NB4 (cell line): ENCODE results near the gene EPHB1.

Experiments
- DNase-seq: peaks from one replicate; pipeline ENCODE4 v3.0.0; 2010; ENCODE audit warnings: low read depth
- H3K4me3 ChIP-seq: one replicate; pipeline ENCODE4 v1.5.1; 2011; ENCODE audit warnings: mild to moderate bottlenecking, low read depth, low read length, moderate library complexity
- MYC ChIP-seq: IDR thresholded peaks from 2 replicates; pipeline ENCODE4 v1.6.1; 2011; ENCODE audit warnings: low read depth, low read length
- POLR2A ChIP-seq: IDR thresholded peaks from 2 replicates; pipeline ENCODE4 v1.6.1; 2011; ENCODE audit warnings: mild to moderate bottlenecking; ENCODE audit not compliant: insufficient read length; ENCODE audit errors: extremely low read depth
- TF ChIP-seq, protein P1 (sequence below): IDR thresholded peaks from 2 replicates; pipeline ENCODE4 v1.6.1; 2011; ENCODE audit warnings: low read depth, low read length
- TF ChIP-seq, protein P2 (sequence below): IDR thresholded peaks from one replicate; pipeline ENCODE4 v1.5.1; 2012; ENCODE audit warnings: low read depth, low read length

Gene EPHB1

DNA sequence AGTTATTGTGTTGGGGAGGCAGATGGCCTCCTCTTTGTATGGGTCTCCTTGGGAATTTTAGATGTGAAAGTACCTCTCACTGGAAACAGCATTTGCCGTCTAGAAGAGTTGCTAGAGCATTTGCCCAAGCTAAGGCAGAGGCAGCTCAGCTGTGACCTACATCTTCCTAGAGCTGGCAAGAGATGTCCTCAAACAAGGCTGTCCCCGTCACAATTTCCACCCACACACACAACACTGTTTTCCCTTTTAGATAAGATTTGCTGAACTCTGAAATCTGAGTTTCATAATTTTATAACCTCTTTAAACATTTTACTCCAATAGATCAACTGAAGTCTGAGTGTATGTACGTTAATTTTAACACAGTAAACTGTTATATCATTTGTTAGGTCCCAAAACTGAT lies 352.6 kb downstream of the EPHB1 start:
- no peak overlapping the region for H3K4me3 ChIP-seq
- no peak for DNase-seq
- TF ChIP-seq, protein P1, sequence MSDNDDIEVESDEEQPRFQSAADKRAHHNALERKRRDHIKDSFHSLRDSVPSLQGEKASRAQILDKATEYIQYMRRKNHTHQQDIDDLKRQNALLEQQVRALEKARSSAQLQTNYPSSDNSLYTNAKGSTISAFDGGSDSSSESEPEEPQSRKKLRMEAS = no peak
- TF ChIP-seq MYC (no peak), POLR2A (no peak)
- TF ChIP-seq, protein P2, sequence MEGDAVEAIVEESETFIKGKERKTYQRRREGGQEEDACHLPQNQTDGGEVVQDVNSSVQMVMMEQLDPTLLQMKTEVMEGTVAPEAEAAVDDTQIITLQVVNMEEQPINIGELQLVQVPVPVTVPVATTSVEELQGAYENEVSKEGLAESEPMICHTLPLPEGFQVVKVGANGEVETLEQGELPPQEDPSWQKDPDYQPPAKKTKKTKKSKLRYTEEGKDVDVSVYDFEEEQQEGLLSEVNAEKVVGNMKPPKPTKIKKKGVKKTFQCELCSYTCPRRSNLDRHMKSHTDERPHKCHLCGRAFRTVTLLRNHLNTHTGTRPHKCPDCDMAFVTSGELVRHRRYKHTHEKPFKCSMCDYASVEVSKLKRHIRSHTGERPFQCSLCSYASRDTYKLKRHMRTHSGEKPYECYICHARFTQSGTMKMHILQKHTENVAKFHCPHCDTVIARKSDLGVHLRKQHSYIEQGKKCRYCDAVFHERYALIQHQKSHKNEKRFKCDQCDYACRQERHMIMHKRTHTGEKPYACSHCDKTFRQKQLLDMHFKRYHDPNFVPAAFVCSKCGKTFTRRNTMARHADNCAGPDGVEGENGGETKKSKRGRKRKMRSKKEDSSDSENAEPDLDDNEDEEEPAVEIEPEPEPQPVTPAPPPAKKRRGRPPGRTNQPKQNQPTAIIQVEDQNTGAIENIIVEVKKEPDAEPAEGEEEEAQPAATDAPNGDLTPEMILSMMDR = no peak

DNA sequence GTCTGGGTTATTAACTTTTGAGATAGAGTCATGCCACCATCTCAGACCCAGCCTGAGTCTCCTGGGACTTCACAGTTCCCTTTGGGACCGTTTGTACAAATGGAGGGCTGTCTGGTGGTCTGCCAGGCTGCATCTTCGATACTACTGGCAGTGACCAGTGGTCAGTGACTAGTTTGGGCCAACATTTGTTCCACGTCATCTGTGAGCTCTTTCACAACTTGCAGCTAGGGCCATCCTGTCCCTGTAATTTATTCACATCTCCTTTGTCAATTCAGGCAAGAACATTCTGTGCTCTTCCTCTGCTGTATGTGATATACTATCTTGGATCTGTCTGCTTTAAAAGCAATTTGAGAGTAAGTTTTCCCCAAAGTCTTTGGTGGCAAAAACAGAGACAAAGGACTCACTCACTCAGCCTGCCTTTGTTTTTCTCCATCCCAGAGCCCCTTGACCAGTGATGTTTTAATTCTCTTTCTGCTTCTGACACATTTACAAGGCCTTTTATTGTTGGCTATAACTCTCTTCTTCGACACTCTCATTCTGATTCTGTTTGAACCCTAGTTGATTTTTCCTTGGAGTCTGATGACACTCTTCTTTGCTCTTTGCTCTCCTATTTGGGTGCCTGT lies 353.4 kb downstream of the EPHB1 start:
- TF ChIP-seq, protein P1 = no peak
- TF ChIP-seq, protein P2 = no peak
- TF ChIP-seq POLR2A (no peak), MYC (no peak)
- DNase-seq = no peak
- no peak overlapping the region for H3K4me3 ChIP-seq

DNA sequence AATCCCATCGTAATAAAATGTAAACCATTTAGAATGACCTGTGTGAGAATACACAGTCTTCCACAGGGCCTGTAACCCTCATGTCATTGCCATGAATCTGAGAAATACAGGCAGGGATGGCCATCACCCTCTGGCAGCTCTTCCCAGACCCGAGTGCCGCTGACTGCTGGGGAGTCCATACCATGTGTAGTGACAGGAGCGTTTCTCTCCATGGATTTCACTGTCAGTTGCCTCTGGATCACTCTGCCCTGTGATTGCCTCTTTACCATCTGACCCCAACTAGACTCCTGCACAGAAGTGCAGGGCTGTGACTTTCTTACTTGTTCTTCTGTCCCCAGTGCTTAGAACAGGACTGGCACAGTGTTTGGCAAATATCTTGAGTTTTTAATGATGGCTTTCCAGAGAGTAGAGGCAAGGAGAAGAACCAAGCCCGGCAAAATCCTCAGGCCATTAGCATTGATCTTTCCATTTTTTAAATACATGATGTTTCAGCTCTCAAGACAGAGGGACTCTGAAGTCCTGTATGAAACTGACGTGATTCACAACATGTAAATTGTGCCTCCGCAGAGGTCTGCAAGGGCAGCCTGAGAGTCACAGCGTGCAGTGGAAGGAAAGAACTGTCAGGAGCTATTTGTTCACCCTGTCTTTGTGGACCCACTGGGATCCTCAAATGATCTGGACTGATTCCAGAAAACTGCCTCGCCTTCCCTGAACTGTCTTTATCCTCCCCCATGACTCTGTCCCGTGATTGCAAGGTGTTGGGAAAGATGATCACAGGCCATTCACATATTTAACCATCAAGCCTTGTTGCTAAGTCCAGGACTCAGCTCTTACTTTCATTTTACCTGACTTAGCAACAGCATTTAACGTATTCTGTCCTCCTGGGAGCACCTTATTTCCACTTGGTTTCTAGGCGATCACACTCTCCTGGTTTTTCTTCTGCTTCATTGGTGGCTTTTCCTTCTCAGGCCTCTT lies 354.9 kb downstream of the EPHB1 start:
- DNase-seq = no peak

DNA sequence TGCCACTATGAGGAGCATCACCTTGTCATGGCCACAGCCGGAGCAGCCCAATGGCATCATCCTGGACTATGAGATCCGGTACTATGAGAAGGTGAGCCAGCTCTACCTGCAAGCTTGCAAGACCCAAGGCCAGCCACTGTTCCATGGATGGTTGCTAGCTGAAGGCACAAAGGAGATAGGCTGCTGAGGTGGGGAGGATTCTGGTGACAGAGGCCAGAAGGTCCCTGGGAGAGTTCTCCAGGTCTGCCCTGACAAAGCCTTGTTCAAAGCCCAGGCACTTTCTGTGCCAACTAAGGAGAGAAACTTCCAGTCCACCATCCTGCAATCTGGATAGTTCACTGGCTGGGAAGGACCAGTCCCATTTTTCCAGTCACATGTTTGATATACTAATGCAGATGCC lies 359.1 kb downstream of the EPHB1 start:
- TF ChIP-seq, protein P2 = no peak
- TF ChIP-seq, protein P1 = no peak
- TF ChIP-seq MYC = no peak
- no peak for TF ChIP-seq POLR2A
- no peak overlapping the region for H3K4me3 ChIP-seq
- no peak for DNase-seq

More for the DNA sequence above, 354.9 kb downstream of the EPHB1 start:
- H3K4me3 ChIP-seq = no peak overlapping the region
- TF ChIP-seq, protein P2 = no peak
- TF ChIP-seq POLR2A = no peak
- TF ChIP-seq, protein P1 = no peak
- no peak for TF ChIP-seq MYC

DNA sequence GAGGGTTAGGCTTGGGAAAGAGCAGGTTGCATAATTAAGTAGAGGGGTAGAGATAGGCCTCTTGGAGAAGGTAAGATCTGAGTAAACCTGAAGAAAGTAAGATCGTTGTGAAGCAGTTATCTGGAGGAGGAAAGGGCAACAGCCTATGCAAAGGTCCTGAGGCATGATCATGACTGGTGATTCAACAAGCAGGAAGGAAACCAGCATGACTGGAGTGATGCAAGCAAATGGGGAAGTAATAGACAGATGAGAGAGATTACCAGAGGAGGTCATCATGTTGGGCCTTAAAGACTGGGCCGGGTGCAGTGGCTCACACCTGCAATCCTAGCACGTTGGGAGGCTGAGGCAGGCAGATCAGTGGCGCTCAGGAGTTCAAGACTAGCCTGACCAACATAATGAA lies 360.2 kb downstream of the EPHB1 start:
- DNase-seq = peak; percentile 44
- no peak overlapping the region for H3K4me3 ChIP-seq
- no peak for TF ChIP-seq MYC
- TF ChIP-seq, protein P2 = no peak
- TF ChIP-seq, protein P1 = no peak
- no peak for TF ChIP-seq POLR2A
